Cardiac septum (tissue), 1 donor: Measurements from ENCODE around the gene XRN1. TPM values are rescaled to one million over a fixed set of nuclear protein-coding genes. Genes with fewer than 3 reads are reported as not detected.

Experiments
- DNase-seq: peaks from one replicate; pipeline ENCODE4 v3.0.0-alpha.2; 2020; ENCODE audit warnings: low spot score
- intact Hi-C: fragments of 100-400 bp; cut with DNase I; formaldehyde crosslinking; loops from one replicate; pipeline ENCODE4 v1.14.0; 2022
- total RNA-seq: library from RNA; stranded (reverse); fragmentation: NEBNext Ultra II Directional; extraction: Animal tissue kit (Norgen Biotek cat#: 25700); gene quantifications from one replicate; pipeline ENCODE4 v1.2.1, GENCODE V29; 2021
- donor health status: DM: no; HTN: no; CAD: no.

XRN1 gene
- total RNA-seq, 1 donor from 2014 or later: 24.5 TPM

DNA sequence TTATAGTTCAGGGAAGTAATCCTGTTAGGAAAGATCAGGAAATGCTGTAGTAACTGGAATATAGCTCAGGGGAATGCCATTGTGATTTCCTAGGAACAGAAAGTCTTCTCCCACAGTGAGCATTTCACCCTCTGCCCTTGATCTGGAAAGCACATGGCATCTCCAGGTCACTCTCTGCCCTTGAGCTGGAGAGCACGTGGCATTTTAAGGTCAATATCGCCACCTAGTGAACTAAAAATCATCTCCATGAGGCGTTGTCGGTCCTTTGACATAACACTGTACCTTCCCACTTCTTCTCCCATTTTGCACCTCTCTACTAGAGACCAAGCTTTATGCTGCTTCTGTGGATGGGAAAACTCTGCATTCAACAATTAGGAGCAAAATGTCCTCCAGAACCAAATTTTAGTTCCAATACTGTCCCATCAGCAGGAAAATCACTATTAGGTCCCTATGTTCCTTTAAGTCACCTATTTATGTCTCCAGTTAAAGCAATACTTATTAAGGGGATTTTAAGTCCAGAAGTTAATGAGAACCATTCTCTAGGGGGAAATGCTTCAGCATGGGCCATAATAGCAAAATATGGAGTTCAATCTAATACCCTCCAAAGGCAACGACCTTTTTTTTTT lies 167.8 kb downstream of the XRN1 start:
- intact Hi-C loops: loop anchor here (2.0 to 5.0 kb wide), 5 partner anchors 48 to 317 kb away; no protein-coding TSS in a partner anchor
- no peak for DNase-seq

DNA sequence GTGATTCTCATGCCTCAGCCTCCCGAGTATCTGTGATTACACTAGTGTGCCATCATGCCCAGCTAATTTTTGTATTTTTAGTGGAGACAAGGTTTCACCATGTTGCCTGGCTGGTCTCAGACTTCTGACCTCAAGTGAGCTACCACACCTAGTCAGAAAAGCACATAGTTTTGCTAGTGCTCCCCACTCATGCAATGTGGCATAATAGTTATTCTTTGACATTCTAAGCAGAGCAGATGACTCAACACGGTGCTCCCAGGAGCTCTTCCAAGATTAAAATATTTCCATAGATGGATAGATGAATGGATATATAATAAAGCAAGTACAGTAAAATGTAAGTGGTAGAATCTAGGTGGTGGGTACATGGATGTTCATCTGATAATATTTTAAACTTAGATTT lies 169.4 kb downstream of the XRN1 start:
- intact Hi-C loops: loop anchor here (2.0 to 5.0 kb wide), 3 partner anchors 46 to 316 kb away; no protein-coding TSS in a partner anchor
- DNase-seq: no peak

DNA sequence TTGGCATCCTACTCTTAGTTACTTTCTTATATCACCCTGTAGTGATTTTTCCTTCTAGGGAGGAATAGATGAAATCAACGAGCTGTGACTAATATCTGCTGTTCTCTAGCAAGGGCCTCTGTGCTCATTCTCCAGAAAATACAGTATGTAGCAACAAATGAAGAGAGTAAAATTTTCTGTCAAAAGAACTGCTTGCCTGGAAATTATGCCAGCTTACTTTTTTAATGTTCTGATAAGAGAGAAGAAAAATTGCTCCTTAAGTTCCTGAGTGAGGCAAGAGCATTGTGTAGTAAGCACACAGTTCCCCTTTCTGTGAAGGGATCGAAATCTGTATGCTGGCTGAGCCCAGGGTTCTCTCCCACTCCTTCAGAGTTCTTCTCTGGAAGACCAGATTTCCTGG lies 171.1 kb downstream of the XRN1 start:
- DNase-seq: no peak
- intact Hi-C loops: loop anchor here (5.0 kb wide), 1 partner anchor 44 kb away; no protein-coding TSS in a partner anchor

DNA sequence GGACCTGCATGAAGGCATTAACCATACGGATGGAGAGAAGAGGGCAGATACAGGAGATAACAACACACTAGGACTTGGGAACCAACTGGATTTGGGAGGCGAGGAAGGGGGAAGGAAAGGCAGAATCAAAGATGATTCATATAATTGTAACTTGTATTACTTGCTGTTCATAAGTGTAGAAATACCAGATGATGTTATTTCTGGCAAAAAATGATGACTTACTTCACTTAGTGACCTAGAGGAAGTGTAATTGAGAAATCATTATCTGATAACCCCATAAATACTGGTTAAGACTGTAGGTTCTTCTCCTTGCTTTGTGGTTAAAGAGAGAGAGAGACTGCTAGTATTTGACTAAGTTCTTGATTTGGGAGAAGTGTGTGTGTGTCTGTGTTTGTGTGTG lies 172.0 kb downstream of the XRN1 start:
- intact Hi-C loops: loop anchor here (5.0 kb wide), 1 partner anchor 44 kb away; no protein-coding TSS in a partner anchor

DNA sequence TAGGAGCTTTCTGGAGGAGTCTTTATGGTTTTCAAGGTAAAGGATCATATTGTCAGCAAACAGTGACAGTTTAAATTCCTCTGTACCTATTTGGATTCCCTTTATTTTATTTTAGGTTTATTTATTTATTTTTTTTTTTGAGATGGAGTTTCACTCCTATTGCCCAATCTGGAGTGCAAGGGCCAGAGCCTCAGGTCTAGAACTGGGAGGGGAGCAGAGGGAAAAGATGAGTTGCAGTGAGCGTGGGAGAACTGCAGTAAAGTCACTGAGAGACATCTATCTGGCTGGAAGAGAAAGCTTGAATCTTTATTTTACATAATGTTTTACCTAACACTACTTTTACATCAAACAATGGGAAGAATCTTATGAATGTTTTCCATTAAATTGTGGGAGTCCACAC lies 172.9 kb downstream of the XRN1 start:
- no peak for DNase-seq
- intact Hi-C loops: loop anchor here (5.0 kb wide), 1 partner anchor 43 kb away; no protein-coding TSS in a partner anchor

More for the DNA sequence above, 172.0 kb downstream of the XRN1 start:
- DNase-seq: no peak

DNA sequence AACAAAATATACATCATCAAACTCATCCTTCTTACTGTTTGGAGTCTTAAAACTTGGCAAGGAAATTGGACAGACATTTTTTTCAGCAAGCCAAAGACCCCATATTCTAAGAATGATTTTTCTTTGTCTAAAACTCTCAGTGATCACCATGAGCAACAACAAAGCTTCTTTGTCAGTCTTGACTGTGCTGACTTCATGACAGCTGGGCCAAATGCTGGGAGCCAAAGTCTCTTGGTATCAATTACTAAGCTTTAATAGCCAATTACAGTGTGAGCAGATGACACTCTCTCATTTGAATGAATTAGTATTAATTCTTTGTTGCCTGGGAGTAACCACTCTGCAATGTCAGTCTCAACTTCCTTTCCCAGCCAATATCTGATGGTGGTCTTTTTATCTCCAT lies 174.3 kb downstream of the XRN1 start:
- DNase-seq: no peak
- intact Hi-C loops: no loop called here

DNA sequence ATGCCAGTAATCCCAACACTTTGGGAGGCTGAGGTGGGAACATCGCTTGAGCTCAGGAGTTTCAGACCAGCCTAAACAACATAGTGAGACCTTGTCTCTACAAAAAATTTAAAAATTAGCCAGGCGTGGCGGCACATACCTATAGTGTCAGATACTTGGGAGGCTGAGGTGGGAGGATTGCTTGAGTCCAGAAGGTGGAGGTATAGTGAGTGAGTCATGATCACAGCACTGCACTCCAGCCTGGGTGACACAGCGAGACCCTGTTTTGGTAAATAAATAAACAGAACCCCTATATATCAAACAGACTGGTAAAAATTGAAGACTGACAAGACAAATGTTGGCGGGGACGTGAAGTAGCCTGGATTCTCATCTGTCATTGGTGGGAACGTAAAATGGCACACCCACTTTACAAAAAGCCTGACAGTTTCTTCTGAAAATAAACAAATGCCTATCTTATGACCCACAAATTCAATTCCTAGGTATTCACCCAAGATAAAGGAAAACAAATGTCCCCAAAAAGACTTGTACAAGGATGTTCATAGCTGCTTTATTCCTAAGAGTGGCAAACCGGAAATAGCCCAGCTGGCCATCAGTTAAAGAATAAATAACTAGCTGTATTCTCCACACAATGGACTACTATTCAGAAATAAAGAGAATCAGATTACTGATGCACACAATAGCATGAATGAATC lies 175.5 kb downstream of the XRN1 start:
- no peak for DNase-seq
- intact Hi-C loops: no loop called here

DNA sequence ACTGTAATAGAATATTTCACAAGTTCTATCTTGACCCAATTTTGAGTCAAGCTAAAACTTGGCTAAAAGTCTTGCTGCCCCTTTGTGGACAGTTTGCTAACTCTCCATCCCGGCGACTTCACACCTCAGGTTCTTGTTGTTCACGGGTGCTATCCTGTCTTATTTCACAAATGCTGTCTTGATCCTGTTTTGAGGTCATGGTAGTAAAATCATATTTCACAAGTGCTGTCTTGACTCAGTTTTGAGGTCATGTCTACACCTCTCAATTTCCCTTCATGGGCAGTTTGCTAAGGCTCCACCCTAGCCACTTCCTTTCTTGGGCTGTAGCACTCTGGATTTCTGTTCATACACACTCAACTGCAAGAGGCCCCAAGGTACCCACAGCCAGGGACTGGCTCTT lies 177.4 kb downstream of the XRN1 start:
- intact Hi-C loops: no loop called here
- DNase-seq: no peak

DNA sequence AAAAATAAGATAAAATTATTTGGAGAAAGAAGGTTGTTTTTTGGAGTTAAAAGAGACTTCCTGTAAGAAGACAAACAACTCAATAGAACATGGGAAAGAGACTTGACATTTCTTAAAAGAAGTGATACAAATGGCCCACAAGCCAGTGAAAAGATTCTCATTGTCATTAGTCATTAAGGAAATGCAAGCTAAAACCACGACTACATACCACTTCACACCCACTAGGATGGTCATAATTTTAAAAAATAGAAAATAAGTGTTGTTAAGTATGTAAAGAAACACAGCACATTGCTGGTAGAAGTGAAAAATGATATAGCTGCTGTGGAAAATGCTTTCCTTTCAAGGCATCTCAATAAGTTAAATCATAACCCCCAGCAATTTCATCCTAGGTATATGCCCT lies 178.1 kb downstream of the XRN1 start:
- intact Hi-C loops: no loop called here
- DNase-seq: no peak

DNA sequence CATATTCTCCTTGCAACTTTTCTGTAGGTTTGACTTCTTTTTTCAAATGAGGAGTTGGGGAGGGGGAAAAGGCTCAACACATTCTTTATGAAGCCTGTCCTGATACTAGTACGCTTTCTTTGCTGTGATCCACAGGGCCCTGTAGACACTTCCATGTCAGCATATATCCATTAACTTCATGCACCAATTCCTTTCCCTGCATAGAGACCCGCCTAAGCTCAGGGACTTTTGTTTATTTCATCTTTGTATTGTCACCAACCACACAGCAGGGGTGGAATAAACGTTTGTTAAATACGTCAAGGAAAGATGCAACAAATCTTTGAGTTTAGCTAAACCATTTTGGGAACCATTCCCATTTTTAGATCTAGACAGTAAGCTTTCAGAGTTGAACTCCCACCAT lies 179.4 kb downstream of the XRN1 start:
- intact Hi-C loops: no loop called here

DNA sequence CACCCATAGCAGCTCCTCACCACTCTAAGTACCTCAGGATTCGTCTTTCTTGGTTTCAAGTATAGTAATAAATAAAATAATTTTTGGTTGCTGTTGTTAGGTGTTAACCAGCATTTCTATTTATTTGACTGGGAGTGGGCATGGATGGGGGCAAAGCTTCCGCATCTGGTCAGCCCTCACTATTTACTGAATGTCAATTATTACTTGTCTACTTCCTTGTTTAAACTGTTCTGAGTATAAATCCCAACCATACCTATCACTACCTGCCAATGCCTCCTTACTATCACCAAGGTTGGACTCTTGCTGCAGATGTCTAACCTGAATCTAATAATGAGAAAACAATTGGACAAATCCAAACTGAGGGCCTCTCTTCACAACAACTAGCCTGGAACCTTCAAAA lies 180.6 kb downstream of the XRN1 start:
- no peak for DNase-seq
- intact Hi-C loops: no loop called here

More for the DNA sequence above, 179.4 kb downstream of the XRN1 start:
- DNase-seq: no peak

DNA sequence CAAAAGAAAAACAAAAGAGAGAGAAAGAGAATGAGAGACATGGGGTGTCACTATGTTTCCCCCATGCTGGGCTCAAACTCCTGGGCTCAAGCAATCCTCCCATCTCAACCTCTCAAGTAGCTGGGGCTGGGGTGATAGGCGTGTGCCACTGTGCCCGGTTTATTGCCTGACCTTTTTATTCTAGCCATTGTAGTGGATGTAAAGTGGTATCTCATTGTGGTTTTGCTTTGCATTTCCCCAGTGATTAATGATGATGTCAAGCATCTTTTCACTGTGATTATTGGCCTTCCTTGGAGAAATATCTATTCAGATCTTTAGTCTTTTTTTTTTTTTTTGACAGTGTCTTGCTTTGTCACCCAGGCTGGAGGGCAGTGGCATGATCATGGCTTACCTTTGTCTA lies 184.7 kb downstream of the XRN1 start:
- no peak for DNase-seq
- intact Hi-C loops: no loop called here

DNA sequence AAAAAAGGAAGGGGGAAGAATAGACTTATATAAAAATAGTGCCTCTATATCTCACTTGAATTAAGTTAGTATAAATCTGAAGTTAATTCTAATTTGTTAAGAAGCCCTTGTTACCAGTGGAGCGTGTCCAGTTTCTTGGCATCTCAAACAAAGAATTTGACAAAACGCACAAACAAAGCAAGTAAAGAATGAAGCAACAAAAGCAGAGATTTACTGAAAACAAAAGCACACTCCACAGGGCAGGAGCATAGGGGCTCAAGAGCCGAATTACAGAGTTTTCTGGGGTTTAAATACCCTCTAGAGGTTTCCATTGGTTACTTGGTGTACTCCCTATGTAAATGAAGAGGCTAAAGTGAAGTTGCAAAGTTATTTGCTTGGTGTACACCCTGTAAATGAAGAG lies 188.5 kb downstream of the XRN1 start:
- intact Hi-C loops: no loop called here

DNA sequence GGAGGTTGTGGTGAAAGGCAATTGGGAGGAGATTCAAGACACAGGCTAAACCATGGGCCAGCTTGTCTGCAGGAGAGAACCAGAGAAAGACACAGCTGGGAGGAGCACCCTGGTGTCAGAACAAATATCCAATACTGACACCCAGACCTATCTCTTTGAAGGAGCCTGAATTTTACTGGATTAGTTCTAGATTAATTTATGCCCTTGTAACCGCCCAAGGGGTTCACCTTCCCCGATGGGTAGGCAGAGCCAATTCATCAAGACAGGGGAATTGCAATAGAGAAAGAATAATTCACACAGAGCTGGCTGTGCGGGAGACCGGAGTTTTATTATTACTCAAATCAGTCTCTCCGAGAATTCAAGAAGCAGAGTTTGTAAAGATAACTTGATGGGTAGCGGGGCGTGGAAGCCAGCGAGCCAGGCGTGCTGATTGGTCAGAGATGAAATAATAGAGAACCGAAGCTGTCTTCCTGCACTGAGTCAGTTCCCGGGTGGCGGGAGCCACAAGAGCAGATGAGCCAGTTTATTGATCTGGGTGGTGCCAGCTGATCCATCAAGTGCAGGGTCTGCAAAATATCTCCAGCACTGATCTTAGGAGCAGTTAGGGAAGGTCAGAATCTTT lies 191.0 kb downstream of the XRN1 start:
- DNase-seq: no peak
- intact Hi-C loops: no loop called here

More for the DNA sequence above, 188.5 kb downstream of the XRN1 start:
- no peak for DNase-seq

Other genes with a start within 250 kb of the XRN1 start
- gene GK5, start 222.5 kb downstream of the XRN1 start, total RNA-seq: 11.9 TPM
- gene ATR, start 130.7 kb upstream of the XRN1 start, total RNA-seq: 12.1 TPM
- gene PLS1, start 148.4 kb upstream of the XRN1 start, total RNA-seq: 0.81 TPM